Lower leg skin (tissue), 4 donors: ENCODE data around the gene STXBP6. TPM values are rescaled to one million over a fixed set of nuclear protein-coding genes. Genes with fewer than 3 reads are reported as not detected.

ENCODE experiments used
- DNase-seq, 2 donors: peaks; one replicate each; pipeline ENCODE4 v3.0.0-alpha.2; 2019; ENCODE audit warnings: low spot score in 2 of 2
- H3K4me3 ChIP-seq: fragments of 200-600 bp; sonication (generic); 2 replicates; pipeline ENCODE4 v1.5.1; 2017; ENCODE audit warnings: mild to moderate bottlenecking, low read depth; ENCODE audit not compliant: poor library complexity, severe bottlenecking
- POLR2A ChIP-seq, 2 donors: fragments of 450-650 bp; IDR thresholded peaks; one replicate each; pipeline ENCODE4 v1.6.1; 2016 to 2017; ENCODE audit warnings: antibody characterized with exemption in 2 of 2, mild to moderate bottlenecking in 1 of 2, moderate library complexity in 1 of 2
- whole genome bisulfite sequencing, 2 donors: methylation state at CpG; one replicate each; pipeline ENCODE4 v1.1.5; 2018; 5-methylcytosine and 5-hydroxymethylcytosine counted together
- intact Hi-C: fragments of 100-400 bp; cut with DNase I; formaldehyde crosslinking; loops from one replicate; pipeline ENCODE4 v1.15.0; 2023; ENCODE audit warnings: low total_unique reads
- total RNA-seq, 4 donors: library from RNA; depleted of rRNA; stranded (reverse); fragments of >200 nt; gene quantifications; one replicate each; pipeline ENCODE4 v1.1.0, GENCODE V29; 2016
- TF ChIP-seq, protein P1 (sequence below), 3 donors: fragments of 450-650 bp; IDR thresholded peaks; one replicate each; pipeline ENCODE4 v1.5.1; 2016; ENCODE audit warnings: antibody characterized with exemption in 3 of 3, mild to moderate bottlenecking in 3 of 3, moderate library complexity in 2 of 3

The STXBP6 gene
- total RNA-seq, 4 donors from 2014 or later: 24.6 to 49.3 (median 36.9) TPM

DNA sequence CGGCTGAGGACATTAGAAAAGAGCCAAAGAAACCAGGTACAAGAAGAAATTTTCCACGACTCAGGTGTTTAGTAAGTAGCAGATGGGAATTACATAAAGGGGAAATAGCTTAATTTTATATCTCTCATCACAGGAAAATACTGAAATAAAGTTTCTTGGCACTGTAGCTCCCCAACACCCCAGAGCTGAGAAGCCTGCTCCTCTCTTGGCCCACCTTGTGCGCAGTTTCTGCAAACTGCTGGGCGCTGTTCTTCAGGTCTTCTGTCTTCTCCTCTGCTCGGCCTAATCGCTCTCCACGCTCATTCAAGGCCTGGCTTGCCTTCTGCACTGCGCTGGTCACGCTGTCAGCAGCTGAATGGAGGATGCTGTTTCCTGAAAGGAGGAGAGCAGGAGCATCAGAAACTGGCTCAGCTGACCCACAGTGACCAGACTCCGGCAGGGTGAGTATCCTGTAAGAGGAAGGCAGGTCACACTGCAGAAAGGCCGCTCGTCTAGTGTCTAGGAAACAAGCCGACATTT lies 231.1 kb downstream of the STXBP6 start:
- no peak overlapping the region for H3K4me3 ChIP-seq
- no peak for TF ChIP-seq POLR2A (IDR thresholded peaks at IDR 0.05)
- intact Hi-C loops: loop anchor here (10.0 kb wide), 1 partner anchor 226 kb away; no protein-coding TSS in a partner anchor
- WGBS, 2 donors: 91 to 94% methylated on average over 13 of the region's 13 CpGs
- no peak for DNase-seq

DNA sequence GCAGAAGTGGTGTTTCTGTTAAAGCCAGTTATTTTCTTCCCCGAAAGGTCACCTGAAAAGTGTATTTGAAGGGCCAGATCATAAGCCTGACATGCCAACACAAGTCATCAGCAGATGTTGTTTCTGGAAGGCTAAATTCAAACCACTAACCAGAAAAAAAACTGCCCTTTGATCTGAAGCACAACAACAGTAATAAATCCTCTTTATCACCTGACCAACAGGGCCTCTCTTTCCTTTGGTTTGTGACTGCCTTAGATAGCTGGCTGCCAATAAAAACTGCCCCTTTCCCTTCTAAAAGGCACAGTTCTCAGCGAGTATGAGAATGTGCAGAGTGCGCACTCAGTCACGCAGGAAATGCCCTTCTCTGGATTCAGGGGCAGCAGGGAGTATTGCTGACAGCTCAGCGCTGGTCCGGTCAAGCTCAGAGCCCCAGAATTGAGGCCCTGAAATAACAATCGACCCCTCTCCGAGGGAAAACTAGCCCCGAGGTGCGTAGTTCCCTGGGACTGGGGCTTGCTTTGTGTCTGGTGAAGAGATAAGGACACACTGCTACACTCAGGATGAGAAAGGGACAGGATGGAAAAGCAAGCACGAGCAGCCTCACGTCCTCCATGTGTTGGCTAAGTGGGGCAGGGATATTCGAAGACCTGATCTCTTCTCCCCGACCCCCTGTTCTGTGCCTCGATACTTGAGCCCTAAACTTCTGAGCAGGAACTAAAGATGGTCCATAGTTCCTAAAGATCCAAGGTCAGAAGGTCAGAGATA lies 231.7 kb downstream of the STXBP6 start:
- WGBS, 2 donors: 70 to 77% methylated on average over 15 of the region's 15 CpGs
- DNase-seq: no peak
- no peak overlapping the region for H3K4me3 ChIP-seq
- intact Hi-C loops: loop anchor here (10.0 kb wide), 1 partner anchor 227 kb away; no protein-coding TSS in a partner anchor
- TF ChIP-seq, protein P1, sequence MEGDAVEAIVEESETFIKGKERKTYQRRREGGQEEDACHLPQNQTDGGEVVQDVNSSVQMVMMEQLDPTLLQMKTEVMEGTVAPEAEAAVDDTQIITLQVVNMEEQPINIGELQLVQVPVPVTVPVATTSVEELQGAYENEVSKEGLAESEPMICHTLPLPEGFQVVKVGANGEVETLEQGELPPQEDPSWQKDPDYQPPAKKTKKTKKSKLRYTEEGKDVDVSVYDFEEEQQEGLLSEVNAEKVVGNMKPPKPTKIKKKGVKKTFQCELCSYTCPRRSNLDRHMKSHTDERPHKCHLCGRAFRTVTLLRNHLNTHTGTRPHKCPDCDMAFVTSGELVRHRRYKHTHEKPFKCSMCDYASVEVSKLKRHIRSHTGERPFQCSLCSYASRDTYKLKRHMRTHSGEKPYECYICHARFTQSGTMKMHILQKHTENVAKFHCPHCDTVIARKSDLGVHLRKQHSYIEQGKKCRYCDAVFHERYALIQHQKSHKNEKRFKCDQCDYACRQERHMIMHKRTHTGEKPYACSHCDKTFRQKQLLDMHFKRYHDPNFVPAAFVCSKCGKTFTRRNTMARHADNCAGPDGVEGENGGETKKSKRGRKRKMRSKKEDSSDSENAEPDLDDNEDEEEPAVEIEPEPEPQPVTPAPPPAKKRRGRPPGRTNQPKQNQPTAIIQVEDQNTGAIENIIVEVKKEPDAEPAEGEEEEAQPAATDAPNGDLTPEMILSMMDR (IDR thresholded peaks at IDR 0.05): no peak
- TF ChIP-seq POLR2A (IDR thresholded peaks at IDR 0.05): no peak

DNA sequence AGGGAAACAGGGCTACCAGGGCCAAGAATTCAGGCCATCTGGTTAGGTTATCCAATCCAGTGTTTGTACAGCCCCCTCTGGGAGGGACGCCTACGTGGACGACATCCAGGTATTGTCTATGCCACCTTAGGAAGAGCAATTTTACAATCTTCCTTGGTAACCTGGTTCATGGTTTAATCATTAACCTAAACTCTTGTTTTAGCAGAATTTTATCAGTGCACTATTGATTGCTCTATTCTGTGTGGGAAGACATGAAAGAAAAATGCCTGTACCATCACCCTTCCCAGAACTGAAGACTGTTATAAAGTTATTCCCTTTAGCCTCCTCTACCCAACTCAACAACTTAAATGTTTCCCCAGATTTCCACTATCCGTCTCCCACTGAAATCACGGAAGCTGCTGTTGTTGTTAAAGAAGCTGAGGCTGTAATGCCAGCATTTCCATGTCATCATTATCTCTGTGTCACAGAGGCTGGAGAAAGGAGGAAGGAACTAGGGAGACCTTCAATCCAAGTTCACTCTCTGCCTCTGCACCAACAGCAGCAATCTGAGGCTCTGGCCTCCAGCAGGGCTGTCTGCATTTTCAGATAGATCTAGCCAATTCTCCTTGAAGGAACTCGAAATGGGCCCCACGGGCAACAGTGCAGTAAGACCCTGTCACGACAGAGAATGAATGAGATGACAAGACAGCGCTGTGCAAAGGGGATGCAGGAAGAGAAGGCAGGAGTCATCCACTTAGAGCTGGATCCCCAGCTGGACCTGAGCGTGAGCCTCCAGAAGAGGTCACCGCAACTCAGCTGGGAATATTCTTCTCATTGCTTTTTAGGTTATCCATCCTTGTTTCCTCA lies 232.5 kb downstream of the STXBP6 start:
- TF ChIP-seq, protein P1 (IDR thresholded peaks at IDR 0.05): no peak
- TF ChIP-seq POLR2A (IDR thresholded peaks at IDR 0.05): no peak
- WGBS, 2 donors: 75 to 79% methylated on average over 11 of the region's 11 CpGs
- H3K4me3 ChIP-seq: no peak overlapping the region
- DNase-seq: no peak
- intact Hi-C loops: loop anchor here (10.0 kb wide), 1 partner anchor 227 kb away; no protein-coding TSS in a partner anchor

DNA sequence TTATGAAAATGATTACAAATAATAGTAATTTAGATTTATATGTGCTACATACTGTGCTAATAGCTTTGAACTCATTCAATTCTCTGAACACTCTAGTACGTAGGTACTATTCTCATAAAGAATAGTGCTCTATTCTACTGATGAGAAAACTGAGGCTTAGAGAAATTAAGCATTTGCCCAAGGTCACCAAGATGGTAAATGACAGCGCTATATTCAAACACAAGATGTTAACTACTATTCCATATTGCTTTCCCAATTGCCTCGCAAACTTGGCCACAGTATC lies 233.1 kb downstream of the STXBP6 start:
- 86 to 87% methylated on average over 3 of the region's 3 CpGs for WGBS, 2 donors
- intact Hi-C loops: loop anchor here (10.0 kb wide), 1 partner anchor 228 kb away; no protein-coding TSS in a partner anchor
- no peak for DNase-seq
- H3K4me3 ChIP-seq: no peak overlapping the region
- TF ChIP-seq, protein P1 (IDR thresholded peaks at IDR 0.05): no peak
- TF ChIP-seq POLR2A (IDR thresholded peaks at IDR 0.05): no peak

DNA sequence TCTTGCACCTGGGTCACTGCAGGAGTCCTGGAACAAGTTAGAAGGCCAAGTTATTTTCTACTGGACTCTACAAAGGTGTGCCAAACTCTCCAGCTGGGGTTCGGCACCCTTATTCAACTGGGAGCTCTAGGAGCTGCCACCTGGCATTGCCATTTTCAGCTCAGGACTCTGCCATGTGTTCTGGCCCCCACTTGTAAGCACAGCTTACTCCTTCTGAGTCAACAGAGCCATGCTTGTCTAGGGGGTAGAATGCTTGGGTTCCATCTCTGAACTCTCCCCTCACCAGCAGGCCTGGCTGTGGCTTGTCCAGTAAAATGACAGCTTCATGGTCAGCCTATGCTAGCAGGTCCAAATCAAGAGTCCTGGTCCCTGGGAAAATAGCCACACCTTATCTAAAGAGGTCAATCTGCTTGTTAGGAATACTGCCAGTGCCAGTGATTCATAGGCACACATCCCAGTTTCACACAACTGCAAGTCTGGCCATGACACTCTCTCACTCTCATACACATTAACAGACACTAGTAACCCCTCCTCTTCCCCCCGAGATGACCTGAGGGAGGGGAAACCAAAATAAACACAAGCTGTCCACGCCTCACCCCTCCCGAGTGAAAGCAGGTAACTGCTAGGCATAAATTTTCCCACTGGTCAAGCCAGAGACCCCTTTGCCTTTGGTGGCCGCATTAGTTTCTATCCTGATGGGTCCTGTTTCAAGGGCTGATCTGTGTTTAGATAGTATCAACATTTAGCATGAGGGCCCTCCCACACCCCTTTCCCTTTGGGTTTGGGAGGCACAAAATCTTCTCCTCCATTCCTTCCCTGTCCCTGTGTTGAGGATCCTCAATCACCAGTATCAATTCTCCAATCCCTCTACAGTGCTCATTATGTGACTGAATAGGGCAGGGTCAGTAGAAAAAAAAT lies 233.7 kb downstream of the STXBP6 start:
- WGBS, 2 donors: 58 to 75% methylated on average over 5 of the region's 5 CpGs
- TF ChIP-seq, protein P1 (IDR thresholded peaks at IDR 0.05): no peak
- TF ChIP-seq POLR2A (IDR thresholded peaks at IDR 0.05): no peak
- H3K4me3 ChIP-seq: no peak overlapping the region
- no peak for DNase-seq
- intact Hi-C loops: loop anchor here (10.0 kb wide), 1 partner anchor 229 kb away; no protein-coding TSS in a partner anchor
